HG03521 (cell line): ENCODE data around the gene RAB23.

Experiments
- ATAC-seq: cut with Tn5 transposase; IDR thresholded peaks from one replicate; pipeline ENCODE4 v1.9.1; 2021; ENCODE audit warnings: mild to moderate bottlenecking, moderate library complexity; ENCODE audit not compliant: unreplicated experiment

The RAB23 gene

DNA sequence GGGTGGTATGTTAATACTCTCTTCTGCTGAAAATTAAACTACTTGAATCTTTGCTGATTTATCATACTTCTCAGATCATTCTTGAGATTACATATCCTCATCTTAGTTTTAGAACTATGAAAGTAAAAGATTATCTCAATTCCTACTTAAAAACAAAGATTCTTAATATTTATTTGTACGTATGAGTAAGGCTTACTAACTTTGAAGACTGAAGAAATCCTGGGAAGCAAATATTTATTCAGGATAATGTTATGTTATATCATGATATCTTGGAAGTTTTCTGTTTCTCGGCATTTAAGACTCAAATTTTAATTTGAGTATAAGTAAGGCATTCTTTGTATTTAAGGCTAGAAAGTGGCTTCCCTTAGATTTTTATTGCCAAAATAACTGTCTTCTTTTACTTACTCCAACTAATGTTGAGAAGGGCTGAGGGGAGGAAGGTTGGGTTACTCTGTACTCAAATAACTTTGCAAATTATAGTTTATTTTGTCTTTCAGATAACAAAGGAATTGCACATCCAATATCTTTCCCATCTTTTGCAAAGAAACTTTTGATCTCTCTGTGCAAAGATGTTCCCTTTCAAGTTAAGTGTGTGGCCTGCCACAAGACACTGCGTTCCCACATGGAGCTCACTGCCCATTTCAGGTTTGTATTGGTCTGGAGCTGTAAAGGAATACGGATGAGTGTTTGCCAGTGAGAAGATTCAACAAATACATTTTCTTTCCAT, 80.5 kb downstream of the RAB23 start:
- ATAC-seq: no peak

DNA sequence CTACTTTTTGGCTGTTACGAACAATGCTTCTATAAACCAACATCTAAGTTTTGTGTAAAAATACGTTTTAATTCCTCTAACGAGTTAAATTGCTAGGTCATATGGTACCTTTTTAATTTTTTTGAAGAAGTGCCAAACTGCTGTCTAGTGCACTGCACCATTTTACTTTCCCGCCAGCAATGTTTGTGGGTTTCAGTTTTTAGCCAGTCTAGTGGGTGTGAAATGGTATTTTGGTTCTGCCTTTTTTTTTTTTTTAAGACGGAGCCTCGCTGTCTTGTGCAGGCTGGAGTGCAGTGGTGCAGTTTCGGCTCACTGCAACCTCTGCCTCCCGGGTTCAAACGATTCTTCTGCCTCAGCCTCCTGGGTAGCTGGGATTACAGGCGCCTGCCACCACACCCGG, 84.1 kb downstream of the RAB23 start:
- ATAC-seq: no peak

DNA sequence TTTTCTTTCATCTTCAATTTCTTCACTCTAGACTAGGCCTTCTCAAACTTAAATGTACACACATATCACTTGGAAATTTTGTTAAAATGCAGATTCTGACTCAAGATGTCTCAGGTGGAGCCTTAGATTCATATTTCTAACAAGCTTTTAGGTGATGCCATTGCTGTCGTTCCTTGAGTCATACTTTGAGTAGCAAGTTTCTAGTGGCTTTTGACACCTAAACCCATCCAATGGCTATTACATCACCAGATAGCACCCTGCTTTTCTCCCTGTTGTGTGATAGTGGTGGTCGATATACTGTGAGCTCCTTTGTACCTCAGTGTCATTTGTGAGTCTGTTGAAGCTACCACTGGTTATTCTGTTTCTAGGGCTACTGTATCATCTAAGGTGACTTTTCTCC, 84.8 kb downstream of the RAB23 start:
- no peak for ATAC-seq
